Kidney epithelial cell (primary cell): ENCODE data around the gene WIPF1. TPM values are rescaled to one million over a fixed set of nuclear protein-coding genes. Genes with fewer than 3 reads are reported as not detected.

Source experiments
- DNase-seq: peaks from one replicate; pipeline ENCODE4 v3.0.0-alpha.2; 2010; ENCODE audit warnings: low read depth
- H3K27me3 ChIP-seq: 2 replicates; pipeline ENCODE4 v1.6.0; 2011; ENCODE audit warnings: low read length; ENCODE audit not compliant: control insufficient read depth, insufficient read depth
- H3K36me3 ChIP-seq: 2 replicates; pipeline ENCODE4 v1.5.1; 2011; ENCODE audit warnings: low read length; ENCODE audit not compliant: control insufficient read depth, insufficient read depth
- H3K4me3 ChIP-seq: 2 replicates; pipeline ENCODE4 v1.5.1; 2011; ENCODE audit warnings: low read depth, mild to moderate bottlenecking, control low read depth, low read length
- total RNA-seq: library from RNA; depleted of rRNA; stranded (reverse); fragments of >200 nt; gene quantifications from 2 replicates; pipeline ENCODE4 v1.2.3, GENCODE V29; 2015
- TF ChIP-seq, protein P1 (sequence below): IDR thresholded peaks from 2 replicates; pipeline ENCODE4 v1.5.1; 2011; ENCODE audit warnings: mild to moderate bottlenecking, moderate library complexity, low read length, control low read depth, inconsistent platforms; ENCODE audit not compliant: insufficient read depth, poor library complexity, severe bottlenecking

The WIPF1 gene
- total RNA-seq, 1 donor from 2014 or later: 9.5 TPM

GRCh38 chr2:174585146-174585545, 12.5 kb downstream of the WIPF1 start:
- TF ChIP-seq, protein P1, sequence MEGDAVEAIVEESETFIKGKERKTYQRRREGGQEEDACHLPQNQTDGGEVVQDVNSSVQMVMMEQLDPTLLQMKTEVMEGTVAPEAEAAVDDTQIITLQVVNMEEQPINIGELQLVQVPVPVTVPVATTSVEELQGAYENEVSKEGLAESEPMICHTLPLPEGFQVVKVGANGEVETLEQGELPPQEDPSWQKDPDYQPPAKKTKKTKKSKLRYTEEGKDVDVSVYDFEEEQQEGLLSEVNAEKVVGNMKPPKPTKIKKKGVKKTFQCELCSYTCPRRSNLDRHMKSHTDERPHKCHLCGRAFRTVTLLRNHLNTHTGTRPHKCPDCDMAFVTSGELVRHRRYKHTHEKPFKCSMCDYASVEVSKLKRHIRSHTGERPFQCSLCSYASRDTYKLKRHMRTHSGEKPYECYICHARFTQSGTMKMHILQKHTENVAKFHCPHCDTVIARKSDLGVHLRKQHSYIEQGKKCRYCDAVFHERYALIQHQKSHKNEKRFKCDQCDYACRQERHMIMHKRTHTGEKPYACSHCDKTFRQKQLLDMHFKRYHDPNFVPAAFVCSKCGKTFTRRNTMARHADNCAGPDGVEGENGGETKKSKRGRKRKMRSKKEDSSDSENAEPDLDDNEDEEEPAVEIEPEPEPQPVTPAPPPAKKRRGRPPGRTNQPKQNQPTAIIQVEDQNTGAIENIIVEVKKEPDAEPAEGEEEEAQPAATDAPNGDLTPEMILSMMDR: no peak
- Histone ChIP-seq H3K36me3 (no peaks in the 10 kb centered on the region), H3K27me3 (no peaks in the 10 kb centered on the region), H3K4me3 (no peak overlapping the region)
- no peak for DNase-seq

GRCh38 chr2:174581491-174581890, 16.1 kb downstream of the WIPF1 start:
- Histone ChIP-seq H3K4me3 (no peak overlapping the region), H3K27me3 (no peaks in the 10 kb centered on the region), H3K36me3 (no peaks in the 10 kb centered on the region)
- TF ChIP-seq, protein P1: no peak
- no peak for DNase-seq

DNA sequence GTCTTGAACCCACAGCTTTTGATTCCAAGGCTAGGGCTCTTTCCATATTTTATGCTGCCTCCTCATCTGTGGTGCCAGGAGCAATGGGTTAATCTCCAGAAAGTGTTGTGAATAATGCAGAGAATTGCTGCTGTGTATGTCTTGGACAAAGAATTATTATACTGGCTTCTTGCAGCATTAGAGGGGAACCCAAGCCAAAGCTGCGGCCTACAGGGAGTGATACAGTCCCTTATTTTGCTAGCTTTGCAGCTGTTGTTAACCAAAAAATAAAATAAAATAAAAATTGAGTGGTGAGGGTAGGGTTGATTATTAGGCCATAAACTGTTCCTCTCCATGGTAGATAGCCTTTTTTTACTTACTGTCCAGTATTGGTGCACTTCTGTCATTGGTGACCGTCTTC, 16.7 kb downstream of the WIPF1 start:
- Histone ChIP-seq H3K36me3 (no peaks in the 10 kb centered on the region), H3K27me3 (no peaks in the 10 kb centered on the region), H3K4me3 (no peak overlapping the region)
- TF ChIP-seq, protein P1: no peak
- DNase-seq: no peak

DNA sequence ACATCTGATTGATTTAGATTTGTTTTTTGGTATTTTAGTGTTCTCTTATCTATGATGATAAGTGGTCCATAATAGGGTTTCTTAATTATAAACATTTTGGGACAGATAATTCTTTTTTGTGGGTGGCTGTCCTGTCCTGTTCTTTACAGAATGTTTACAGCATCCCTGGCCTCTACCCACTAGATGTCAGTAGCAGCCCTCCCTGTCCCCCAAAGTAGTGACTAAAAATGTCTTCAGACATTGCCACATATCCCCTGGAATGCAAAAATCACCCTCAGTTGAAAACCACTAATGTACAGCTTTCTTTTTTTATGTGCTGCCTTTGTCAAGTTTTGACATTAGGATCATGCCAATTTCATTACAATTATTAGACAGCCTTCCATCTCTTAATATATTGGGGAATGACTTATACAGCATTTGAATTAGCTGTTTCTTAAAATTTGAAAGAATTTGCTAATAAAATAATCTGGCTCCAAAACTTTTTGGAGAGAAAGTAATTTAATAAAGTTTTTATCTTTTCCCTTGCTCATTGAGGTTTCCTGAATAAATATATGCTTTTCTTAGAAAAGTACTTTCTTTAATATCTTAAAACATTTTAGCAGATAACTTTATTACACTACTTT, 19.5 kb downstream of the WIPF1 start:
- Histone ChIP-seq H3K36me3 (no peaks in the 10 kb centered on the region), H3K27me3 (no peaks in the 10 kb centered on the region), H3K4me3 (no peak overlapping the region)
- no peak for DNase-seq
- TF ChIP-seq, protein P1: peak; percentile 62

- H3K36me3 ChIP-seq: no peaks in the 10 kb centered on the region
Observed at GRCh38 chr2:174575124-174575776, 22.4 kb downstream of the WIPF1 start.

More at GRCh38 chr2:174575124-174575776, 22.4 kb downstream of the WIPF1 start:
- no peak overlapping the region for H3K4me3 ChIP-seq
- TF ChIP-seq, protein P1: no peak
- no peaks in the 10 kb centered on the region for H3K27me3 ChIP-seq
- no peak for DNase-seq
